Stimulated activated CD8-positive, alpha-beta memory T cell treated with anti-CD3 and anti-CD28 coated beads, Interleukin-4, amount 100 ng/mL, for 24 hours (primary cell): Measurements from ENCODE around the gene DUS2.

Source experiments
- DNase-seq: peaks from one replicate; pipeline ENCODE4 v3.0.0-alpha.2; 2020; ENCODE audit warnings: low read depth

The DUS2 gene

GRCh38 chr16:68126395-68126794 lies 103.3 kb downstream of the DUS2 start:
- DNase-seq, result no peak

GRCh38 chr16:68128577-68129305 lies 105.7 kb downstream of the DUS2 start:
- no peak for DNase-seq
